Hepatocyte (in vitro differentiated cells): ENCODE data around the gene LDLRAD2.

Source experiments
- EZH2 ChIP-seq: fragments of 200-600 bp; sonication (generic); IDR thresholded peaks from 2 replicates; pipeline ENCODE4 v1.6.1; 2016; ENCODE audit warnings: antibody characterized with exemption, mild to moderate bottlenecking, borderline replicate concordance
- TF ChIP-seq, protein P1 (sequence below): fragments of 200-600 bp; sonication (generic); IDR thresholded peaks from 2 replicates; pipeline ENCODE4 v1.5.1; 2016; ENCODE audit warnings: antibody characterized with exemption, mild to moderate bottlenecking; ENCODE audit not compliant: poor library complexity

DNA sequence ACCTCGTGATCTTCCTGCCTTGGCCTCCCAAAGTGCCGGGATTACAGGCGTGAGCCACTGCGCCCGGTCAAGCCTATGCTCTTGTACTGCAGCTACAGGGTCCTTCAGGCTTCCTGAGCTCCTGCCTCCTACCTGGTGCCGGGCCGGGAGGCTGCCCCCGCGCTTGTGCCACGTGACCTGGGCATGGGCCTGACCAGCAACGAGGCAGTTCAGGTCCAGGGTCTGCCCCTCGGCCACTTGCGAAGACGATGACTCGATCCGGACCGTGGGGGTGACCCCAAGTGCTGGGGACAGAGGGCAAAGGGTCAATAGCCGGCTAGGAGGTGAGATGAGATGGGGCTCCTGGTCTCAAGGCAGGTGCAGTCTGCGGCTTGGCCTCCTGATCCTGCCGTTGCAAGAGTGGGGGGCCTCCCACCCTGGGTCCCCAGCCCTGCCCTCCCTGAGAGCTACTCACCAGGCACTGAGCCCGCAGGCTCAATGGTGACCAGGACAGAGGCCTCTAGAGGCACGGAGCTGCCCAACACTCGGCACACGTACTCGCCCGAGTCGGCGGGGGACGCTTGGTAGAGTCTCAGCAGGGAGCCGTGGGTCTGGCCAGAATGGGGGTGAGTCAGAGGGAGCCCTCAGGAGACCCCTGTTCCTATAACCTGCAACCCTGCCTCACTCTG lies 38.0 kb downstream of the LDLRAD2 start:
- TF ChIP-seq, protein P1, sequence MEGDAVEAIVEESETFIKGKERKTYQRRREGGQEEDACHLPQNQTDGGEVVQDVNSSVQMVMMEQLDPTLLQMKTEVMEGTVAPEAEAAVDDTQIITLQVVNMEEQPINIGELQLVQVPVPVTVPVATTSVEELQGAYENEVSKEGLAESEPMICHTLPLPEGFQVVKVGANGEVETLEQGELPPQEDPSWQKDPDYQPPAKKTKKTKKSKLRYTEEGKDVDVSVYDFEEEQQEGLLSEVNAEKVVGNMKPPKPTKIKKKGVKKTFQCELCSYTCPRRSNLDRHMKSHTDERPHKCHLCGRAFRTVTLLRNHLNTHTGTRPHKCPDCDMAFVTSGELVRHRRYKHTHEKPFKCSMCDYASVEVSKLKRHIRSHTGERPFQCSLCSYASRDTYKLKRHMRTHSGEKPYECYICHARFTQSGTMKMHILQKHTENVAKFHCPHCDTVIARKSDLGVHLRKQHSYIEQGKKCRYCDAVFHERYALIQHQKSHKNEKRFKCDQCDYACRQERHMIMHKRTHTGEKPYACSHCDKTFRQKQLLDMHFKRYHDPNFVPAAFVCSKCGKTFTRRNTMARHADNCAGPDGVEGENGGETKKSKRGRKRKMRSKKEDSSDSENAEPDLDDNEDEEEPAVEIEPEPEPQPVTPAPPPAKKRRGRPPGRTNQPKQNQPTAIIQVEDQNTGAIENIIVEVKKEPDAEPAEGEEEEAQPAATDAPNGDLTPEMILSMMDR: no peak
- no peak for TF ChIP-seq EZH2
